ENCODE measurements around the gene POMGNT1.

POMGNT1 gene

DNA sequence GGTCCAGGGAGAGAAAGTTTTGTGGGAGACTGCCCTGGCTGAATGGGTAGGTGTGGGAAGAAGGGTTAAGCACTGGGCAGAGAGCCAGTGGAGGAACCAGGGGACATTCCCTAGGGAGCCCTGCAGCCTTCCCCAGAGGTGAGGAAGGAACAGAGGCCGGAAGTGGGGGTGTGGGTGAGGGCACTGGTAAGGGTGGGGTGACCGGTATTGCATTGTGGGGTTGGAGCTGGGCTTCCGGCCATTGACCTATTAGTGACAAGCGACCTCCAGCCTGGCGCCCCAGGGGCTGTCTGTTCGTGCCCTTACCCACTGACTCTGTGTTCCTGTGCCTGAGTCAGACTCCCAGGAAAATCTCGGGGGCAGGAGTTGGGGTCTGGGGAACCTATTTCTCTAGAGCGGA, 26.9 kb downstream of the POMGNT1 start:
- Histone ChIP-seq H3K27me3 (ENCODE audit: insufficient read depth, low read length, poor library complexity, severe bottlenecking) (no peaks in the 10 kb centered on the region), H4K20me1 (ENCODE audit: insufficient read depth, low read length, poor library complexity, severe bottlenecking) (no peaks in the 10 kb centered on the region), H3K9me3 (ENCODE audit: insufficient read depth, low read depth, low read length) (no peaks in the 10 kb centered on the region), H3F3A (ENCODE audit: low read depth) (no peaks in the 10 kb centered on the region), H3K4me3 (ENCODE audit: low read length, poor library complexity, severe bottlenecking) (no peak overlapping the region), H2AFZ (ENCODE audit: low read length) (no peak overlapping the region), H3K79me2 (ENCODE audit: insufficient read depth, low read length) (no peaks in the 10 kb centered on the region), H3K36me3 (ENCODE audit: insufficient read depth, low read length) (no peaks in the 10 kb centered on the region), H3K9ac (ENCODE audit: low read depth, low read length, poor library complexity, severe bottlenecking) (no peak overlapping the region), H3K9me2 (replicated peaks; ENCODE audit: low read depth, low read length) (no peaks in the 10 kb centered on the region), H3K4me2 (ENCODE audit: low read depth, low read length, poor library complexity, severe bottlenecking) (no peak overlapping the region), H3K4me1 (ENCODE audit: insufficient read depth, low read length, poor library complexity, severe bottlenecking) (no peaks in the 10 kb centered on the region)
- TF ChIP-seq, protein P1, sequence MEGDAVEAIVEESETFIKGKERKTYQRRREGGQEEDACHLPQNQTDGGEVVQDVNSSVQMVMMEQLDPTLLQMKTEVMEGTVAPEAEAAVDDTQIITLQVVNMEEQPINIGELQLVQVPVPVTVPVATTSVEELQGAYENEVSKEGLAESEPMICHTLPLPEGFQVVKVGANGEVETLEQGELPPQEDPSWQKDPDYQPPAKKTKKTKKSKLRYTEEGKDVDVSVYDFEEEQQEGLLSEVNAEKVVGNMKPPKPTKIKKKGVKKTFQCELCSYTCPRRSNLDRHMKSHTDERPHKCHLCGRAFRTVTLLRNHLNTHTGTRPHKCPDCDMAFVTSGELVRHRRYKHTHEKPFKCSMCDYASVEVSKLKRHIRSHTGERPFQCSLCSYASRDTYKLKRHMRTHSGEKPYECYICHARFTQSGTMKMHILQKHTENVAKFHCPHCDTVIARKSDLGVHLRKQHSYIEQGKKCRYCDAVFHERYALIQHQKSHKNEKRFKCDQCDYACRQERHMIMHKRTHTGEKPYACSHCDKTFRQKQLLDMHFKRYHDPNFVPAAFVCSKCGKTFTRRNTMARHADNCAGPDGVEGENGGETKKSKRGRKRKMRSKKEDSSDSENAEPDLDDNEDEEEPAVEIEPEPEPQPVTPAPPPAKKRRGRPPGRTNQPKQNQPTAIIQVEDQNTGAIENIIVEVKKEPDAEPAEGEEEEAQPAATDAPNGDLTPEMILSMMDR (conservative IDR thresholded peaks at IDR 0.05; ENCODE audit: low read length): no peak
- TF ChIP-seq EZH2phosphoT487 (IDR thresholded peaks at IDR 0.05; ENCODE audit: borderline replicate concordance): no peak

DNA sequence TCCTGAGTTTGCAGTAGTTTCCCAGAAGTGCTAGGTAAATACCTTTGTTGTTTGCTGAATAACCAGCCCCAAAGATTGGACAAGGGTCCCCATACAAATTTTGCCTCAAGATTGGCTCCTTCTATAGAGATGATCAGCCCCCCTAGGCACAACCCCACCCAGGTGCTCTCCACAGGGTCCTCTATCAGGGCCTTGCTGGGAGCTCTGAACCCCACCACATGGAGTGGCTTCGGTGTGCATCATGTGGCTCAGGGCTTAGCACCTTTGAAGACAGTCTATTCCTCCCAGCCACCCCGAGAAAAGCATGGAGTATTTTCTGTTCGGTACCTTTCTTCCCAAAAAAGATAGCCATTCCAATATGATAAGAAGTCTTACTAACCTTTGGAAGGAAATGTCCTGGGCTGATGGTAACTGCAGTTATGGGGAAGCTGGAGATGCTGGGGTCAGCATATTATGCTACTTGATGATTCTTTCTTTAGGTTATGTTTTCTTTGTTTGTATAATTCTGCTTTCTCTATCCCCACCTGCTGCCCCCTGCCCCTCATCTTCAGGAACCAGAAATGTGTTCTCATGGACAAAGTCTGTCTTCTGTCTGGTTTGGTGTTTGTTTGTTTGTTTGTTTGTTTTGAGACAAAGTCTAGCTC, 28.3 kb downstream of the POMGNT1 start:
- TF ChIP-seq EZH2phosphoT487 (IDR thresholded peaks at IDR 0.05; ENCODE audit: borderline replicate concordance): no peak
- TF ChIP-seq, protein P1 (conservative IDR thresholded peaks at IDR 0.05; ENCODE audit: low read length): no peak
- H3K9me2 ChIP-seq (replicated peaks; ENCODE audit: low read depth, low read length): no peaks in the 10 kb centered on the region
- no peak overlapping the region for H2AFZ ChIP-seq (ENCODE audit: low read length)

DNA sequence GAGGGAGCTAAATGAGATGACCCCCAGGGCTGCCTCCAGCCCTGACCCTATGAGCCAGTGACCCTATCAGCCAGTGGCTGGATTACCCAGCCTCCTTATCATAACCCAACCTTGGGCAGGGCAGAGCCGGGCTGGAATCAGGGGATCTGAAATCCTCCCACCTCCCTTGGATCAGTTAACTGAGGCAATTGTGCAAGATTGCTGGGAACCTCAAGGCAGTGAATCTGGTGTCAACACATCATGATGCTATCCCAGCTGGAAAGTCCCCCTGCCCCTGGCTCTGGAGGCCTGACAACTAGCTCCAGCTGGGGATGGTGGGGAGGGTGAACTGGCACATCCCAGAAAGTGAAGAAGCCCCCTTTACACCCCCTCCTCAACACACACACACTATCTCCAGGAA, 29.8 kb downstream of the POMGNT1 start:
- TF ChIP-seq, protein P1 (conservative IDR thresholded peaks at IDR 0.05; ENCODE audit: low read length): no peak
- TF ChIP-seq EZH2phosphoT487 (IDR thresholded peaks at IDR 0.05; ENCODE audit: borderline replicate concordance): no peak
- no peaks in the 10 kb centered on the region for H3K36me3 ChIP-seq (ENCODE audit: insufficient read depth, low read length)
- no peak overlapping the region for H3K4me3 ChIP-seq (ENCODE audit: low read length, poor library complexity, severe bottlenecking)
- no peaks in the 10 kb centered on the region for H3K79me2 ChIP-seq (ENCODE audit: insufficient read depth, low read length)
- no peaks in the 10 kb centered on the region for H3K27me3 ChIP-seq (ENCODE audit: insufficient read depth, low read length, poor library complexity, severe bottlenecking)
- no peak overlapping the region for H3K9ac ChIP-seq (ENCODE audit: low read depth, low read length, poor library complexity, severe bottlenecking)
- H3K4me1 ChIP-seq (ENCODE audit: insufficient read depth, low read length, poor library complexity, severe bottlenecking): no peaks in the 10 kb centered on the region
- no peaks in the 10 kb centered on the region for H3K9me2 ChIP-seq (replicated peaks; ENCODE audit: low read depth, low read length)
- no peaks in the 10 kb centered on the region for H3F3A ChIP-seq (ENCODE audit: low read depth)
- H3K9me3 ChIP-seq (ENCODE audit: insufficient read depth, low read depth, low read length): no peaks in the 10 kb centered on the region
- H4K20me1 ChIP-seq (ENCODE audit: insufficient read depth, low read length, poor library complexity, severe bottlenecking): no peaks in the 10 kb centered on the region
- H3K4me2 ChIP-seq (ENCODE audit: low read depth, low read length, poor library complexity, severe bottlenecking): no peak overlapping the region
- H2AFZ ChIP-seq (ENCODE audit: low read length): no peak overlapping the region

More for the DNA sequence above, 28.3 kb downstream of the POMGNT1 start:
- Histone ChIP-seq H3F3A (ENCODE audit: low read depth) (no peaks in the 10 kb centered on the region), H3K9ac (ENCODE audit: low read depth, low read length, poor library complexity, severe bottlenecking) (no peak overlapping the region), H3K4me1 (ENCODE audit: insufficient read depth, low read length, poor library complexity, severe bottlenecking) (no peaks in the 10 kb centered on the region), H3K79me2 (ENCODE audit: insufficient read depth, low read length) (no peaks in the 10 kb centered on the region), H3K9me3 (ENCODE audit: insufficient read depth, low read depth, low read length) (no peaks in the 10 kb centered on the region), H3K27me3 (ENCODE audit: insufficient read depth, low read length, poor library complexity, severe bottlenecking) (no peaks in the 10 kb centered on the region), H3K4me3 (ENCODE audit: low read length, poor library complexity, severe bottlenecking) (no peak overlapping the region), H4K20me1 (ENCODE audit: insufficient read depth, low read length, poor library complexity, severe bottlenecking) (no peaks in the 10 kb centered on the region), H3K36me3 (ENCODE audit: insufficient read depth, low read length) (no peaks in the 10 kb centered on the region), H3K4me2 (ENCODE audit: low read depth, low read length, poor library complexity, severe bottlenecking) (no peak overlapping the region)

Data from Loucy (cell line).